Stimulated activated CD4-positive, alpha-beta T cell treated with anti-CD3 and anti-CD28 coated beads, Interleukin-4, amount 100 ng/mL, for 1 hour (primary cell): ENCODE data around the gene CDH23.

Experiments used
- DNase-seq: peaks from one replicate; pipeline ENCODE4 v3.0.0-alpha.2; 2020

Gene CDH23

DNA sequence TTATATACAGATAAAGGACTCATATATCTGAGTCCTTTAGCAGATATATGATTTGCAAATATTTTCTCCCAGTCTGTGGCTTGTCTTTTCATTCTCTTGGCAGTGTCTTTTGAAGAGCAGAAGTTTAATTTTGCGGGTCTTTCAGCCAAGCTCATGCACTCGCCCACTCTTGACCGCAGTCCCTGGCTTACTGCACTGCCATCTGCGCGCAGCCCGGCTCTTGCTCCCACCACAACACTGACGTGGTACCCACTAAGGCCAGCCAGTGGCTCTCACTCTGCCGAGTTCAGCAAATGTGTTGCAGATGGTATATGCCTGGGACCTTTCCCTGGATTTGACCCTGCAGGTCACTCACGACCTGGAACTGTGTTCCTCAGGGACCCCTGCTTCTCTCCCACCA is 74.3 kb downstream of the CDH23 start:
- no peak for DNase-seq

DNA sequence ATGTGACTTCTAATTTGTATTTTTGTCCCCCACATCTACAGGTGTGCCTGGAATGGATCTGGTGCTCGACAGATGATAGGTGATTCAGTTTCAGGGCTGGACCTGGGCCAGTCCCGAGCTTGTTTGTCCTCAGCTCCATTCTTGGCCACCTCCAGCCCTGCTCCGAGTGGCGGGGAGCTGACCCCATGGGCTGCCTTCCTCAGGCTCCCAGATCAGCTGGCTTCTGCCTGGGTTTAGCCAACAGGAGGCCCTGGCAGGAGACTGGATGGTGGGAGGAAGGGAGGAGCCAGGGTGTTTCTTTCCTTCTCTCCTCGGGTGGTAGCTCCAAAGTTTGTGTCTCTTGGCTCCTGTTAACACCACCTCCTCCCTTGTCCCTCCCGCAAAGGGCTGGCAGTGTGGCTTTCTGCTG is 75.2 kb downstream of the CDH23 start:
- no peak for DNase-seq

DNA sequence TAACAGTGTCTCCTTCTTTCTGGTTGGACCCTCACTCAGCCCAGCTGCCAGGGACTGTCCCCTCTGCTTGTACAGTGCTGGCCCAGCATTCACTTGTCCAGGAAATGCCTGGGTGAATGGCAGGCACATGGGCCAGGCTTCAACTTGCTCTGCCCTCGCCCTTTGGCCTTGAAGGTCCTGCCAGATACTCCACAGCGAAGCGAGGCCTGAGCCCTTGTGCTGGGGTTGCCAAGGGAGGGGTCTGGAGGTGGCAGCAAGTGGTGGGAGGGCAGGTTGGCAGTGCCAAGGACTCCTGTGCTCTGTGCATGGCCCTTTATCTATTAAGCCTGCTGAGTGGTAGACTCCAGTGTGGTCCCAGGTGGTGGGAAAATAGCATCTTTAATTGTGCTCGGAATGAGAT is 75.7 kb downstream of the CDH23 start:
- no peak for DNase-seq

DNA sequence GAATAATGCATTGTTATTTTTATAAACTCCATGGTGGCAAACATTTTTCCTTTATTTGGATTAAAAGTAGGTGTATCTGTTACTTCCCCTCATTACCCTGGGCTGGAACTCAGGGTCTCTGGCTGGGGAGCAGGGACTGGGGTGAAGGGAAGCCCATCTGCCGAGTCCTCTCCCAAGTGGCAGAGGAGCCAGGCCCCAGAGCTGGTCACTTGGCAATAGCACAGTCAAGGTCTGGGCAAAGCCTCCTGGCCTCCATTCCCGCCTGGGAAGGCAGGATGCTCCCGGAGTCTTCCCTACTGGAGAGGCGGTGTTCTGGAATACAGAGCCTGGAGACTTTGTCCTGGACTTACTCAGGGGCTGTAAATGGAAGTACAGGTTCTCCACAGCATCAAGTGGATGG is 76.2 kb downstream of the CDH23 start:
- DNase-seq = no peak

GRCh38 chr10:71473671-71474599 is 77.2 kb downstream of the CDH23 start:
- DNase-seq = no peak

- no peak for DNase-seq
Observed at GRCh38 chr10:71474702-71475242, 78.1 kb downstream of the CDH23 start.

DNA sequence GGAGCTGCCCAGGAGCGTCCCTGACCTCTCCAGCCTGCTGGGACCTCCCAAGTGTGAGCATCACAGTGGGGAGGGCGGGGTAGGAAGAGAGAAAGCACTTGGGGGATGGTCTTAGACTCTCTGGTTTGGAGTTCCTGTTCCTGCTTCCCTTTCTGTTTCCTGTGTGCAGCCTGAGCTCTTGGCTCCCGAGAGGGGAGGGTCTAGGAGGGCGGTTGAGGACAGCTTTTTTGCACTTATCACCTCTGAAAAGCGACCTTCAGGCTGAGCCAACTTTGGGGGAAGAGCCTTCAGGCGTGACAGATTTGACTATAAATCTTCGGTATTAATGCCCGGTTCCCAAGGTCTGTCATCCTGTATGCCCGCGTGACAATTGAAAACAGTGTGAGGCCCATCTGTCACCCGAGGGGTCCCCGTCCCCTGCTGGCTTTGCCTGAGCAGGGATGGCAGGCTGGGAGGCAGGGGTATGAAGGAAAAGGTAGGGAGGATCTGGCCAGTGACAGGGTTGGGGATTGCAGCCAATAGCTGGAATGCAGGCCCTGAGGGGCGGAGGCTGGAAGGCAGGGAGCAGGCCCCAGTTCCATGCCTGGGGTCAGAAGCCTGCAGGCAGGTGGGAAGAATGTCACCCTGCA is 78.6 kb downstream of the CDH23 start:
- no peak for DNase-seq

DNA sequence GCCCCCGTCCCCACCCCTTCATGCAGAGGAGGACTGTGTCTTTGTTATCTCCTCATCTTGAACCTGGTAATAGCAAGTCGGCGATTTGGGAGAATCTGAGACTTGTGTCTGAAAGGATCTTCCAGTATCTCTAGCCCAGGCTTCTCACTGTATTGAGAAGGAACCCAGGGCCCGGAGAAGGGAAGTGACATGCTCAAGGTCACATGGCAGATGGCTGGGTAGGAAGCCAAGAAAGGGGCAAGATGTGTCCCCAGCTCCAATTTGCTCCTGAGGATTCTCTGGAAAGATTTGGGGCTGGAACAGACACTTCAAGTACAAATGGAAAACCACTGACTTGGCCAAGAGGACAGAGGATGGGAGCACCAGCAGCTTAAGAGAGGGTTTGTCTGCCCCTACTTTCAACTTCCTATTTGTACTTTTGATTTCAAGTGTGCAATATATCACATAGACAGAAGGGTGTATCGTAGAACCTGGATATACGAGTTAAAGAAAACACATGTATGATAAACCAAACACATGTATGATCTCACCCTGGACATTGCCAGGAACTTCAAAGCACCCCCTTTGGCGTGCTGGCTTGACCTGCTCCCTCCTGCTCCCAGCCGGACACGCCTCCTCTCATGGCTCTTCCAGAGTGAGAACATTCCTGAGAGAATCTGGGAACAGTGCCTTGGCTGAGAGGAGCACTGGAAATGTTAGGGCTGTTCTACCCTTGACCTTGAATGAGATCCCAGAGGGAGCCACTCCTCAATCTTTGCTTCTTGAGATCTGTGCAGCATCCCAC is 79.7 kb downstream of the CDH23 start:
- no peak for DNase-seq

- no peak for DNase-seq
Observed at GRCh38 chr10:71478173-71478572, 81.5 kb downstream of the CDH23 start.

DNA sequence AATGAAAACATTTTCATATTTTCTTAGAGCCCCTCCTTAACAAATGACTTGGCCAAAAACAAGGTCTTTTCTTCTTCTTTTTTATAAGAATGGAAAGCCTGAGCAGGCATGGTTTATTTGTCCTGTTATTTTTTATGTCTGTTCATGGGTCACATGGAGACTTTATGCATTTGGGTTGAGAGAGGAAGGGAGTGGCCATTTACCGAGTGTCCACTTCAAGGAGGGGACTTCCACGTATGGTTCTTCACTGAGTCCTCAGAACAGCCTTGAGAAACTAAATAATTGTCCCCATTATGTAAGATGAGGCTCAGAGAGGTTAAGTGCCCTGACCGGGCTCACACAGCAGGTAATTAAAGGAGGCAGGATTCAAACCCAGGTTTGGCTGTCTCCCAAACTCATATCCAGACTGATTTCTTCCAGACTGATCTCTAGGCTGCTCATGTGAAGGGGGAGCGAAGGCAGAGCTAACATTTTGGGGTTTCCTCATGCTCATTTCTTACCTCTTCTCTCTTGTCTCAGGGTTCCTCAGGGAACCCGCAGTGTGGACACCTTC is 82.2 kb downstream of the CDH23 start:
- no peak for DNase-seq

DNA sequence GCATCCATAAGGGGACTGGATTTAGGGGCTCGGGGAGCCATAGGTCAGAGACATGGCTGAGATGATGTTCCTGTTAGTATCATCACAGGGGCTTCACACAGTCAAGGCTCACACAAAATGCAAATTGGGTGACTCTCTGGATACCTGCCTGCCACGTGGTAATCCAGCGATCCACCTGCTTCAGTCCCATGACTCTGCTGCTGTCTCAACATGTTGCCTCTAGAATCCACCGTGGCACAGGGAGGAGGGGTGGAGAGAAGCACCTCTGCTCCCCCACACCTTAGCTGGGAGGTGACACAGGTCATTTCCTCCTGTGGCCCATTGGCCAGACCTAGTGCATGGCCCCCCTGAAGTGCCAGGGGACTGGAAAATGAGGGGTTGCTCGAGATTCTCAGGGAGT is 83.1 kb downstream of the CDH23 start:
- DNase-seq = no peak

DNA sequence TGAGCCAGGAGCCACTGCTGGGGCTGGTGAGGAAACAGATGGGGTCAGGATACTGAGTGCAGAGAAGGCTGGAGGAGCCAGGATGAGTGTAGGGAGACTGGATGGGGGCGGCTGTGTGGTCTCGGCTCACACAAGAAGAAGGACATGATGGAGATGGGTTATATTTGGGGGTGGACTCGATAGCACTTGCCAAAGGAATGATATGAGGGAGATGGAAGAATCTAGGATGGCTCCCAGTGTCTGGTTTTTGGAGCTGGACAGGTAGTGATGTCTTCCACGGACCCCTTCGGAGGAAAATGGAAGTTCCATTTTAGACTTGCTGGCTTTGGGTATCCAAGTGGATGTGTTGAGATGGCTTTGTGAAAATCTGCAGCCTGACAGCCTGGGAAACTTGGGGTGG is 83.9 kb downstream of the CDH23 start:
- no peak for DNase-seq

GRCh38 chr10:71481746-71482410 is 85.2 kb downstream of the CDH23 start:
- no peak for DNase-seq

DNA sequence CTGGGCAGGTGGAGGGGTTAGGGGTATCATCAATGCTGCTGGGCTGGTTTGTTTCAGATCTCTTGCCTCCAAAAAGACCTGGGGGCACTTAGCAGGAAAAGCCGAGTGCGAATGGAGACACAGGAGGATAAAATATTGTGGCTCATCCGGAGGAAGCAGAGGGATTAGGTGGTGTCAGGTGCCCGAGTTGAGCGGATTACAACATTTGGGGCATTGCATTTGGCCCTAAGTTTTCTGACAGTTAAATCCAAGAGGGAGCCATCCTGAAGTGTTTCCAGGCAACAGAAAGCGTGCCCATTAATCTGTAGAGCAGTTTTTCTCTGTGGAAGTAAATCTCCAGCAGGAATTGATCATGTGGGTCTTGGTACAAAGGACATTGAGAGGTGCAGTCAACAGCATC is 85.9 kb downstream of the CDH23 start:
- no peak for DNase-seq

- no peak for DNase-seq
Observed at GRCh38 chr10:71483135-71483534, 86.4 kb downstream of the CDH23 start.

DNA sequence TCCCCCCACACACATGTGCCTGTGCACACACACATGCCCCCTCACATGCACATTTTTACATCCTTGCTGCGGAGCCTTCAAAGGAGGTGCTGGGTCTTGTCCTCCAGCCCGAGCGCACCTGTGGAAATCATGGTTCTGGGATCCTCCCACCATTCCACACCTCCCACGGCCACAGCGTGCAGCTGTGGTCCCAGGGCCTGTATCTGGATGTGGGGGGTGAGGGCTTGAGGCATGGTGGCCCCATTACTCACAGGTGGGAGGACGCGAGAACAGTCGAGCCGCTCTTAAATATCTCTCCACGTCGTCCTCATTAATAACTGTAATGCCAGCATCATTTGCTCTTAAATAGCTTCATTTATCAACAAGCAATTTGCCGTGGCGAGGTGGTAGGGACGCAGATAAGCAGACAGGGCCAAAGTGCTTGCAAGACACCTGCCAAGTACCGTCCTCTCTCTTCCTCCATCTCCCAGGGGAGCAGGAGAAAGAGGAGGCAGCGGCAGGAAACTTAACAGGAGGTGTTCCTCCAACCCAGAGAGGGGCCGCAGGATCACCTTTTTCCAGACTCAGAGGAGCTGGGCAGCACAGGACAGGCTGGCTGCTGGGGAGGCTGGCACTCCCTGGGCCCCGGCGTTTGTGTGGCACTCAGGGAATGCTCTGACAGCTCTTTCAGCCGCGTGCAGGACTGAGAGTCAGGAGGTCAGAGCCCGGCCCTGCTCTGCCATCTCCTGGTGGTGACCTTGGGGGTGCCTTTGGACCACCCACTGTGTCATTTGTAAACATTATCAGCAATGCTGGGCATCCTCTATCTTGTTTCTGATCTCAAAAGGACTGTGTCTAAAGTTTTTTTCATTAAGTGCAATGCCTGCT is 87.4 kb downstream of the CDH23 start:
- DNase-seq = no peak

GRCh38 chr10:71486484-71487114 is 89.9 kb downstream of the CDH23 start:
- peak; percentile 35 for DNase-seq

GRCh38 chr10:71487726-71488125 is 91.0 kb downstream of the CDH23 start:
- DNase-seq = no peak

- no peak for DNase-seq
Observed at GRCh38 chr10:71489077-71489476, 92.4 kb downstream of the CDH23 start.

DNA sequence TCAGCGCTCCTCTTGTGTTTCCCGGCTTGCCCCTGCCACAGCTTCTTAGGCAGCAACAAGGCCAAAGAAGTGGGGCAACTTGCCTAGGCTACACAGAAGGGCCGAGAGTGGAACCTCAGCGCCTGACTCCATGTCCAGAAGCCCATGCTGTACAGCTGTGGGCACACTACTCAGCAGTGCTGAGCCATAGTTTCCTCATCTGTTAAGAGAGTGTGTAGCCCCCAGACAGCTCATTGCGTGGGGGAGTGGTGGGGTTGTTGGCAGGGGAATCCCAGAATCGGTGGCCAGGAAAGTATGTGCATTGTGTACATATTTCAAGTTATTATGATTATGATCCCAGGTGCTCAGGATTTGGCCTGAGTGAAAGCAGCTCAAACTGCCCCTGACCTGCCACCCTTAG is 96.2 kb downstream of the CDH23 start:
- no peak for DNase-seq

- DNase-seq = no peak
Observed at GRCh38 chr10:71493741-71494140, 97.0 kb downstream of the CDH23 start.
